Adrenal gland (tissue), 5 donors: ENCODE measurements around the gene GPAT3.

Experiments used
- POLR2A ChIP-seq, 2 donors: fragments of 450-650 bp; IDR thresholded peaks; one replicate each; pipeline ENCODE4 v1.6.1; 2017; ENCODE audit warnings: antibody characterized with exemption in 2 of 2, mild to moderate bottlenecking in 2 of 2, moderate library complexity in 1 of 2
- TF ChIP-seq, protein P1 (sequence below), 6 experiments: fragments of 450-650 bp in 4 of 6; fragments of 200-600 bp in 2 of 6; sonication (generic) in 1 of 6; IDR thresholded peaks; 1 replicate in 5 of 6; 2 replicates in 1 of 6; pipeline versions ENCODE4 v1.5.1 to v1.8.0; 2016 to 2021; ENCODE audit warnings: antibody characterized with exemption in 6 of 6, mild to moderate bottlenecking in 2 of 6, moderate library complexity in 1 of 6
- donor health status: DM: no; HTN: no; CAD: no.

DNA sequence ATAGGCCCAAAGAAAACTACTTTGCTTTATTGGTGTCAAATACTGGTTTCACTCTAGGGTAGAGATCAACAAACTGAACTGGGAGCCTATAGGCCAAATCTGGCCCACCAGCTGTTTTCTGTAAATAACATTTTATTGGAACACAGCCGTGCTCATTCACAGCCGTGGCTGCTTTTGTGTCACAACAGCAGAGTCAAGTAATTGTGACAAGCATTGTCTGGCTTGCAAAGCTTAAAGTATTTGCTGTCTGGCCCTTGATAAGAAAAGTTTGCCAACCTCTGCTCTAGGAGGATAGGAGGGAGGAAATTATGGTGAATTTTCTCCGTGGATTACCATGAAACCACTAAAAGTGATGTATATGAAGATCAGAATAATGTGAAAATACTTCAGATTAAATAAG, 53.4 kb downstream of the GPAT3 start:
- TF ChIP-seq, protein P1, sequence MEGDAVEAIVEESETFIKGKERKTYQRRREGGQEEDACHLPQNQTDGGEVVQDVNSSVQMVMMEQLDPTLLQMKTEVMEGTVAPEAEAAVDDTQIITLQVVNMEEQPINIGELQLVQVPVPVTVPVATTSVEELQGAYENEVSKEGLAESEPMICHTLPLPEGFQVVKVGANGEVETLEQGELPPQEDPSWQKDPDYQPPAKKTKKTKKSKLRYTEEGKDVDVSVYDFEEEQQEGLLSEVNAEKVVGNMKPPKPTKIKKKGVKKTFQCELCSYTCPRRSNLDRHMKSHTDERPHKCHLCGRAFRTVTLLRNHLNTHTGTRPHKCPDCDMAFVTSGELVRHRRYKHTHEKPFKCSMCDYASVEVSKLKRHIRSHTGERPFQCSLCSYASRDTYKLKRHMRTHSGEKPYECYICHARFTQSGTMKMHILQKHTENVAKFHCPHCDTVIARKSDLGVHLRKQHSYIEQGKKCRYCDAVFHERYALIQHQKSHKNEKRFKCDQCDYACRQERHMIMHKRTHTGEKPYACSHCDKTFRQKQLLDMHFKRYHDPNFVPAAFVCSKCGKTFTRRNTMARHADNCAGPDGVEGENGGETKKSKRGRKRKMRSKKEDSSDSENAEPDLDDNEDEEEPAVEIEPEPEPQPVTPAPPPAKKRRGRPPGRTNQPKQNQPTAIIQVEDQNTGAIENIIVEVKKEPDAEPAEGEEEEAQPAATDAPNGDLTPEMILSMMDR (IDR thresholded peaks at IDR 0.05): no peak
- TF ChIP-seq POLR2A (IDR thresholded peaks at IDR 0.05): no peak
